T-helper 2 cell treated with Interferon-gamma antibody and Interleukin-4, amounts not matched to agents 5 μg/mL and 100 μg/mL, for 36 hours (primary cell): ENCODE results near the gene B4GALNT1.
A peak's percentile ranks its signal among the peaks of the same experiment; 100 is the strongest.

ENCODE experiments used
- DNase-seq: peaks from one replicate; pipeline ENCODE4 v3.0.0; 2021; ENCODE audit warnings: low spot score
- H3K27ac Mint-ChIP-seq: one replicate; pipeline ENCODE4 v1.8.0; 2021; ENCODE audit warnings: mild to moderate bottlenecking, mixed read lengths
- H3K27me3 Mint-ChIP-seq: one replicate; pipeline ENCODE4 v1.8.0; 2021; ENCODE audit warnings: low read depth, mixed read lengths
- H3K36me3 Mint-ChIP-seq: one replicate; pipeline ENCODE4 v1.8.0; 2021; ENCODE audit warnings: low read depth, mixed read lengths
- H3K4me1 Mint-ChIP-seq: one replicate; pipeline ENCODE4 v1.8.0; 2021; ENCODE audit warnings: low read depth, mixed read lengths
- H3K4me3 Mint-ChIP-seq: one replicate; pipeline ENCODE4 v1.8.0; 2022; ENCODE audit warnings: mild to moderate bottlenecking, moderate library complexity, mixed read lengths
- H3K9me3 Mint-ChIP-seq: one replicate; pipeline ENCODE4 v1.8.0; 2021; ENCODE audit warnings: mixed read lengths

B4GALNT1 gene

GRCh38 chr12:57584690-57585089, 48.3 kb downstream of the B4GALNT1 start:
- Mint-ChIP-seq H3K36me3 (no peaks in the 10 kb centered on the region), H3K27me3 (no peaks in the 10 kb centered on the region), H3K4me1 (peaks cover 4% of the 10 kb centered on the region), H3K4me3 (no peak overlapping the region), H3K9me3 (no peaks in the 10 kb centered on the region), H3K27ac (no peak overlapping the region)
- DNase-seq = no peak

GRCh38 chr12:57584050-57584449, 49.0 kb downstream of the B4GALNT1 start:
- H3K4me1 Mint-ChIP-seq = peaks cover 4% of the 10 kb centered on the region
- DNase-seq = no peak

GRCh38 chr12:57583008-57583831, 49.8 kb downstream of the B4GALNT1 start:
- Mint-ChIP-seq H3K4me1 (peaks cover 4% of the 10 kb centered on the region), H3K27me3 (no peaks in the 10 kb centered on the region), H3K4me3 (no peak overlapping the region), H3K36me3 (no peaks in the 10 kb centered on the region), H3K9me3 (no peaks in the 10 kb centered on the region), H3K27ac (no peak overlapping the region)
- DNase-seq = peak; percentile 63

More at GRCh38 chr12:57584050-57584449, 49.0 kb downstream of the B4GALNT1 start:
- Mint-ChIP-seq H3K4me3 (no peak overlapping the region), H3K27ac (no peak overlapping the region), H3K36me3 (no peaks in the 10 kb centered on the region), H3K27me3 (no peaks in the 10 kb centered on the region), H3K9me3 (no peaks in the 10 kb centered on the region)

- no peak overlapping the region for H3K4me3 Mint-ChIP-seq
- H3K27me3 Mint-ChIP-seq = no peaks in the 10 kb centered on the region
- no peaks in the 10 kb centered on the region for H3K36me3 Mint-ChIP-seq
- no peak for DNase-seq
- no peak overlapping the region for H3K27ac Mint-ChIP-seq
- H3K9me3 Mint-ChIP-seq = no peaks in the 10 kb centered on the region
- H3K4me1 Mint-ChIP-seq = peaks cover 4% of the 10 kb centered on the region
Observed at GRCh38 chr12:57582440-57582839, 50.6 kb downstream of the B4GALNT1 start.

- H3K27ac Mint-ChIP-seq = no peak overlapping the region
- DNase-seq = no peak
- no peaks in the 10 kb centered on the region for H3K27me3 Mint-ChIP-seq
Observed at GRCh38 chr12:57581802-57582201, 51.2 kb downstream of the B4GALNT1 start.

GRCh38 chr12:57580466-57580795, 52.6 kb downstream of the B4GALNT1 start:
- no peaks in the 10 kb centered on the region for H3K36me3 Mint-ChIP-seq
- H3K9me3 Mint-ChIP-seq = no peaks in the 10 kb centered on the region
- H3K4me3 Mint-ChIP-seq = no peak overlapping the region
- no peaks in the 10 kb centered on the region for H3K27me3 Mint-ChIP-seq
- H3K4me1 Mint-ChIP-seq = peaks cover 4% of the 10 kb centered on the region
- DNase-seq = no peak
- H3K27ac Mint-ChIP-seq = no peak overlapping the region

More at GRCh38 chr12:57581802-57582201, 51.2 kb downstream of the B4GALNT1 start:
- Mint-ChIP-seq H3K4me1 (peaks cover 4% of the 10 kb centered on the region), H3K4me3 (no peak overlapping the region), H3K9me3 (no peaks in the 10 kb centered on the region), H3K36me3 (no peaks in the 10 kb centered on the region)

- no peak for DNase-seq
- Mint-ChIP-seq H3K9me3 (no peaks in the 10 kb centered on the region), H3K4me1 (peaks cover 4% of the 10 kb centered on the region), H3K36me3 (no peaks in the 10 kb centered on the region), H3K4me3 (no peak overlapping the region), H3K27me3 (no peaks in the 10 kb centered on the region), H3K27ac (no peak overlapping the region)
Observed at GRCh38 chr12:57579677-57580465, 53.1 kb downstream of the B4GALNT1 start.

GRCh38 chr12:57579011-57579410, 54.0 kb downstream of the B4GALNT1 start:
- no peak for DNase-seq
- Mint-ChIP-seq H3K36me3 (no peaks in the 10 kb centered on the region), H3K27me3 (no peaks in the 10 kb centered on the region), H3K4me1 (peaks cover 4% of the 10 kb centered on the region), H3K27ac (no peak overlapping the region), H3K4me3 (no peak overlapping the region), H3K9me3 (no peaks in the 10 kb centered on the region)

GRCh38 chr12:57577981-57578758, 54.8 kb downstream of the B4GALNT1 start:
- no peak overlapping the region for H3K4me3 Mint-ChIP-seq
- DNase-seq = no peak
- H3K27me3 Mint-ChIP-seq = no peaks in the 10 kb centered on the region
- H3K9me3 Mint-ChIP-seq = no peaks in the 10 kb centered on the region
- peaks cover 1% of the 10 kb centered on the region for H3K4me1 Mint-ChIP-seq
- no peaks in the 10 kb centered on the region for H3K36me3 Mint-ChIP-seq
- H3K27ac Mint-ChIP-seq = no peak overlapping the region

- no peaks in the 10 kb centered on the region for H3K9me3 Mint-ChIP-seq
- no peak overlapping the region for H3K4me3 Mint-ChIP-seq
- no peaks in the 10 kb centered on the region for H3K27me3 Mint-ChIP-seq
- no peak overlapping the region for H3K27ac Mint-ChIP-seq
- DNase-seq = no peak
- H3K36me3 Mint-ChIP-seq = no peaks in the 10 kb centered on the region
- no peaks in the 10 kb centered on the region for H3K4me1 Mint-ChIP-seq
Observed at GRCh38 chr12:57576613-57577160, 56.3 kb downstream of the B4GALNT1 start.
